NCI-H748 (cell line): ENCODE measurements around the gene RNASE7.
"Not testable (repeated sequence)": the region's sequence is repeated elsewhere in the genome, so short reads cannot be mapped to it uniquely, and the experiment has no call there.

Experiments
- DNase-seq: peaks from one replicate; lab custom pipeline; 2025; ENCODE audit not compliant: unreplicated experiment; lab: John Stamatoyannopoulos, UW

RNASE7 gene

DNA sequence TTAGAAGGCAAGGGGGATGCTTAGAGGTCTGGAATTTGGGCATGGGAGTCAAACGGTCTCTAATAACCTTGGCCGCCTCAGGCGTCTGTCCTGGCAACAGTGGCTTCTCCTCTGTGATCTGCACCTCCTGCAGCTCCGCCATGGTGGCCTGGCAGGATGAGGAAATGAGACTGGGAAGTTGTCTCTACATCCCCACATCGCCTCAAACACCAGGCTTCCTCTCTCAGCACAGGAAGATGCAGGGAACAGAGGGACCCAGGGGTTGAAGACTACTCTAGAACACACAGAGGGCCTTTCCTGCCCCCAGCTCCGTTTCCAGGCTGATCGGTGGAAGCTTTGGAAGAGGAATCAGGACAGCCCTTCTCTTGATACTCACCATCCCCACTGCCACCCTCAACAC lies 19.0 kb upstream of the RNASE7 start:
- DNase-seq: no peak

DNA sequence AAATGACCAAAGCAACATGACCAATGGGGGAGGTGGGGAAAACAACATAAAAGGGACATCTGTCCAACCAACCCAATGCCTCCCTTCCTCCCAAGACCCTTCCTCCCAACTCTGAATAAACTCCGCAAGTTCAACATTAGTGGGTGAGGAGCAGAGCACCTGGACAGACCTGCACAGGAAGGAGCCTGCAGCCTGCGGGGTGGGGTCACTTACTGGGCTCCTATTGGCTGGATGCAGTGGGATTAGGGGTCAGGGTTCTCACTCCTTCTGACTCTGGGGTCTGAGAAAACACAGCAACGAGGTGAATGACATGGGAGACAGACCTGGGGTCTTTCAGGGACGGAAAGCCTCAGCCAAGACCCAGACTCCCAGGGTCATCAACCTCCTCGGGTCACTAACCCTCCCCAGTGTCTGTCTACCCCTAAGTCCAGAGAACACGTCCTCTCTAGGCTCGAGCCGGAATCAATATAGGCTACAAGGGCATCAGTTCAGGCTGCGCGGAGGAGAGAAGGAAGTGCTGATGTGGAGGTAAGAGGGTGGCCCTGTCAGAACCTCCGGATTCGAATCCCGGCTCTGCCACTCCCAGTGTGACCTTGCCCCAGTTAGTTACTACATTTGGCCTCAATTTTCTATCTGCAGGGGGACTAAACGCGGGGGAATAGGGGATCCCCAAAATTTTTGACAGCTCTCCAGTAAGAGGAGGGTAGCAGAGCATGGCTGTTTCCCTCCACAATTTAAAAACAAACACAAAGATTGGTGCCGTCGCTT lies 18.2 kb upstream of the RNASE7 start:
- DNase-seq: no peak

DNA sequence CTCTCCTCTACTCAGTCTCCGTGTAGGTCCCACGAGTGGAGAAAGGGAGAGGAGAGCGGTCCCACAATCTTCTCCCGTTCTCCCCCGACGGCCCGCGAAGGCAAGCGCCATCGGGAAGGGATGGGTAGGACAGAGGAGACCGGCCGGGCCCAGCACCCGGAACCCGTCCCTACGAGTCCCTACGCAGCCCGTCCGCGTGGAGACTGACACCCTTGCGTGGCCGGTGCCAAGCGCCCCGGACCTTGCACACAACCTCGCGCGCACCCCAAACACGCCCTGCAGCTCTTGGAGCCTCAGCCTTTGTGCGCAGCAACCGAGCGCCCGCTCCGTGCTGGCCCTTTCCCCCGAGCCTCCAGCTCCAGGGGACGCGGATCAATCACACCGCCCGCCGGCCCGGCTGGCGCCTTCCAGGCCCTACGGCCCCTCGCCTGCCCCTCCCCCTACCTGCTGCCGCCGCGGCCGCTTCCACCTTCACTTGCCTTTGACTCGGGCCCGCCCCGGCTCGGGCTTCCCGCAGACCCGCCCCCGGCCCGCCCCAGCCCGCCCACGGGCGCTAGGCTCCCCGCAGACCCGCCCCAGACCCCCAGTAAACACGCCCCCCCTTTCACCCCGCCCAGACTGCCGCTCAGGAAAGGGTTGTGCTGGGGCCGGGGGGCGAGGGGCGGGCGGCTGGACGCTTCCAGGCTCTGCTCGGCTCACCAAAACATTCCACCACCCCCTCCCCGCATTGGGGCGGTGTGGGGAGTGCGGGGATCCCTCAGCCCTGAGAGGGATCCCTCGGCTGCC lies 17.4 kb upstream of the RNASE7 start, which contains the start of gene NDRG2:
Gene NDRG2, minus strand, starts transcription at position 477 of the 786 bp plus-strand sequence. CDS start 1,746 bp downstream, outside the sequence.
- DNase-seq: peak; percentile 77

GRCh38 chr14:21025371-21026273 lies 16.5 kb upstream of the RNASE7 start:
- peak; percentile 23 for DNase-seq

DNA sequence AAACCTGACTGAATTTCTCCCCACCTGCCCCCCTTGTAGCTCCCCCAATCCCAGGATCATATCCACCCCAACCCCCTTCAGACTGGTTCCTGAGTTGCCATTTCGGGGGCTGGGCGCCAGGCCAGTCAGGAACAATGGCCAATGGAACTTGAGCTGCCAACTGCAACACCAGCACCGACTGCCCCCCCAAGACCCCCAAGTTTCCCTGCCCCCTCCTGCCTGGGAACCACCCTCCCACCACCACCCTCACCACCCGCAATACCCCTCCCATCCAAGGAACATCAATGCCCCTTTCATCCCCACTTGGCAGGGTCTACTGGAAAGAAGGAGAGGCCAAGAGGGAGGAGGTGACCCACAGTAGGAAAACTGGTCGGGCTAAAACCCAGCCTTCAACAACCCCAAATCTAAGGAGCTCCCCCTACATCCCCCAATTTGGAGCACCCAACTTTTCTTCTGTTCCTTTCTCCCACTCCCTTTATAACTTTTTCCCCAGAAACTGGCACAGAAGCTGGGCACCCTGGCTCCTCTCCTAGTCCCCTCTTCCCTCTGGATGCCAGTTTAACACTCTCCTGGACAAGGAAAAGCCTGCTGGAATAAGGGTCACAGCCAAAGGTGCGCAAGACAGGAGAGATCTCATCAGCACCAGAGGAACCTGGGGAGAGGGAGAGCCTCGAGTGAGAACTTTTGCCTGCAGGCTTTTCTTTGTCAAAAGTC lies 15.7 kb upstream of the RNASE7 start:
- no peak for DNase-seq

DNA sequence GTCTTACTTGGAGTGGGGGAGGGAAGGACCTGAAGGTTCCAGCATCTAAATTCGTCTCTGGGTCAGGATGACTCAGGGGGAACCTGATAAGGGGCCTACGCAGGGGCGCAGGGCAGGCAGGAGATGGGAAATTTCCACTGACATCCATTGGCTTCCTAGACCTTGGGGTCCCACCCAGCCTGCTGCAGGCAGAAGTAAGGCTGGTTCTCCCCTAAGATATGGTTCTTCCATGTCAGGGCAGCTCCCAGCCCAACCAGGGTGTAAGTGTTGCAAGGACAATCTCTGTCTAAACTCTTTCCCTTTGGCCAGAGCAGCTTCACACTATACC lies 15.2 kb upstream of the RNASE7 start:
- no peak for DNase-seq

DNA sequence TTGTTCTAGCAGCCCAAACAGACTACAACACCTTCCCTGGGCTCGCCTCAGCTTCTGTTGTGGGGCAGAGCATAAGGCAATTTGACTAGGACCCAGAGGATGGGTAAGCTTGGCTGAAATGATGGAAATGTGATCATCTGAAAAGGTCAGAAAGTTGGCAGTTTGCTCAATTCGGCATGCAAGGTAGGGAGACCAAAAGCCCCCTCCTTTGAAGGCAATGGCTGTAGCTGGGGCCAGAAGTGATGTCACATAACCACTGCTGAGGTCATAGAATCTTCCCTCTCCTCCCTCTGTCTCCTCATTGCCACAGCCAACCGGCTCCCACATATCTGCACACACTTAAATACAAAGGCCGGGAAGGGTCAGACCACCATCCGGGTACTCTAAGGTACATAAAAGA lies 12.2 kb upstream of the RNASE7 start, which contains the start of gene TPPP2:
Gene TPPP2, plus strand, starts transcription at position 301 of the 400 bp plus-strand sequence. CDS start 365 bp downstream, outside the sequence.
- DNase-seq: no peak

- no peak for DNase-seq
Observed at GRCh38 chr14:21030531-21030930, 11.6 kb upstream of the RNASE7 start.

- DNase-seq: no peak
Observed at GRCh38 chr14:21032326-21033132, 9.6 kb upstream of the RNASE7 start.

DNA sequence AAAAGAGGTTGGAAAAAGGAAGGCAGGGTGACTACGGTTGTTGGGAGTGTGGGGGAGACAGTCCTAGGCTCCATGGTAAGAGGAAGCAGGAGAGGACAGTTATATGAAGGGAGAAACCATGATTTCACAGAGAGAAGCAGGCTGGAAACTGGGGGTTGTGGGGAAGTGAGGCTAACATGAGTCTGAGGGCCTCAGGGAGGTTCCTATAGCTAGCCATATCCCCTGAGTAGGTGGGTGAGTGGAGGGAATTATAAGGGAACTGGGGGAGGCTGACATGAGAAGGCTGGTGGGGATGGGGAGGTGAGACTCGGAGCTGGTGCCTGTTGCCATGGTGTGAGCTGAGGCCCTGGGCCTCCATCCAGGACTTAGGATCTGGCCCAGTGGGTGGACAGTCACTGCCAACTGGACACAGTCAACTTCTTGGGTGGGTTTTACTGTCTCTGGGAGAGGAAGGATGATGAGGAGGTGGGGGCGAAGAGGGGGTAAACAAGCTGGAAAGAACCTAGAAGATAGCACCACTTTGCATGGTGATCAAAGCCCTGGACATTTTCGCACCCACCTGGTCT lies 8.9 kb upstream of the RNASE7 start:
- no peak for DNase-seq

GRCh38 chr14:21034707-21035106 lies 7.5 kb upstream of the RNASE7 start, which contains the start of gene RNASE13:
RNASE13 (minus strand) TSS chr14:21034807; CDS start chr14:21034288, 519 bp downstream.
- DNase-seq: no peak

- no peak for DNase-seq
Observed at GRCh38 chr14:21036751-21037150, 5.4 kb upstream of the RNASE7 start.

- no peak for DNase-seq
Observed at GRCh38 chr14:21037156-21037555, 5.0 kb upstream of the RNASE7 start.

DNA sequence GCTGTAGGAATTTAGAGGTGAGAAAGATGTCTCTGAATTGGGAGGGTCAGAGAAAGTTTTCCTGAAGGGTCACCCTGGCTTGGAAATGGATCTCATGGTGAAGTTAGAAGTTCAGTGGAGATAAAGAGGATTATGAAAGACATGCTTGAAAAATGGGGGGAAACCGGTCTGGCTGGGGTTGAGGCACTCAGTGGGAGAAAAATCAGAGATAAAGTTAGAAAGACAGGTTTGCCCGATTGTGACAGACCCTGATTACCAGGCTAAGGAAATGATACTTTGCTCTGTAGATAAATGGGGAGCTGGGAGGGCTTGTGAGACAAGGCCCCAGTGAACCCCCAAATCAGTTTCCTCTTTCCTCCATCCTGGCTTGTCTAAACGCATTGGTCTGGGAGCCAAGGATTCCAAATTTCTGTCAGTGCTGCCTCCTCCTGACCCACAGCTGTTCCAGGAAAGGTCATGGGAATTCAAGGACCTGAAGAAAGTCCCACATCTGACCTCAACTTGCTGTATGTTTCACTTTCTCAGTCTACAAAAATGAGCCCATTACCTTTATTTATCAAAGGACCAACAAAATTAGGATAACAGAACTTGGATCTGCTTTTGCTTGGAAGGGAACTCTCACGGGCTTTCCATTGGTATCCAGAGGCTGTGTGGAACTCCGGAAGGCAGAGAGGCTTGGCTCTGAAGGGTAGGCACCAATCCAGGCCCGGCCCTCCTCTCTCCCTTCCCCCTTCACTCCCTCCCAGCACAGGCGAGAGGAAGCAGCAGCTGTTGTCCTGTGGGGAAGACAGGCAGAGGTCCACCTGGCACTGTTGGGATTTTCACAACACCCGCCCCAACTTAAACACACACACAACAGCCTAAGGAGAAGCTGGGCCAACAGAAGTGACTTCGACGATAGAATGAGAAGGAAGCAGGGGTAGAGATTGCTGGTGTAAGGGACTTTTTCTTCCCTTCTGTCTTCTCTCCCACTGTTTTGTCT lies 3.4 kb upstream of the RNASE7 start:
- DNase-seq: peak; percentile 6

DNA sequence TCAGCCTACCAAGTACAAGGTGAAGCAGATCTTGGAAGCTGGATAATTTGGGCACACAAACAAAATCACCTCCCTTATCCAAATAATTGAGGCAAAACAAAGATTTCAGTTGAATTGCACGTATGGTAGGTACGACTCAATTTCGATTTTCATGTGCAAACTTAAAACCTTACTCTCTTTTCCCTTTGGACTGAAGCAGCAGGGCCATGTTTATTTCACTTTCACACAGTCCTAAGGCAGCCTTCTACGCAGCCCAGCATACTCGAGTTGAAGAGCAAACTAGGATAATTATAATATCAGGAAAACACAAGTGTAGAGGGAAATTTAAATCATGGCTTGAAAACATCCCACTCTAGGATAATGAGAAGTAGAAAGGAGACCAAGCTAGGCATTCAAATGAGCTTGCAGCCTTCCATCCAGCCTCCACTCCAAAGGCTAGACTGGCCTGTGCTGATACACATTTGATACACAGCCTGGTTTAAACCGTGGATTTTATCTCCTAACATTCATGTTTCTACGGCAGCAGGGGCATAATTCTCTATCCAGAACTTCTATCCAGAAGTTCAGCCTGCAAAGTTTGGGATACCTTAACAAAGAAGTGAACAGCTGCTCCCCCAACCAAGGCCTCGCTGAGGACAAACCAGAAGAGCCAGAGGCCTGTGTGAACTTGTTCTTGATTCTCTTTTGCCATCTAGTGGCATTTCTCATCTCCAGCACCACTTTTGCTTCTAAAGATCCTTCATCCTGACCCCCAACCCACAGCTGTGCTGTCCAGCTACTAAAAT lies 2.4 kb upstream of the RNASE7 start:
- peak; percentile 19 for DNase-seq

- DNase-seq: no peak
Observed at GRCh38 chr14:21040370-21040925, 1.7 kb upstream of the RNASE7 start.

DNA sequence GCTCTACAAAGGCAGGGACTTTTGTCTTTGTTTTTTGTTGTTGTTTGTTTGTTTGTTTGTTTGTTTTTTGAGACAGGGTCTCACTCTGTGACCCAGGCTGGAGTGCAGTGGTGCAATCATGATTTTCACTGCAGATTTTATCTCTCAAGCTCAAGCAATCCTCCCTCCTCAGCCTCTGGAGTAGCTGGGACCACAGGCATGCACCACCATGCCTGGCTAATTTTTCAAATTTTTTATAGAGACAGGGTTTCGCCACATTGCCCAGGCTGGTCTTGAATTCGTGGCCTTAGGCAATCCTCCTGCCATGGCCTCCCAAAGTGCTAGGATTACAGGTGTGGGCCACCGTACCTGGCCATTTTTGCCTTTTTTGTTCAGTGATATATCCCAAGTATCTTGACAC lies 1.2 kb upstream of the RNASE7 start:
- not testable (repeated sequence) for DNase-seq
